RPMI8226 (cell line): ENCODE measurements around the gene KSR1.
A peak's percentile ranks its signal among the peaks of the same experiment; 100 is the strongest.

Source experiments
- DNase-seq: peaks from one replicate; pipeline ENCODE4 v3.0.0-alpha.2; 2015

The KSR1 gene

DNA sequence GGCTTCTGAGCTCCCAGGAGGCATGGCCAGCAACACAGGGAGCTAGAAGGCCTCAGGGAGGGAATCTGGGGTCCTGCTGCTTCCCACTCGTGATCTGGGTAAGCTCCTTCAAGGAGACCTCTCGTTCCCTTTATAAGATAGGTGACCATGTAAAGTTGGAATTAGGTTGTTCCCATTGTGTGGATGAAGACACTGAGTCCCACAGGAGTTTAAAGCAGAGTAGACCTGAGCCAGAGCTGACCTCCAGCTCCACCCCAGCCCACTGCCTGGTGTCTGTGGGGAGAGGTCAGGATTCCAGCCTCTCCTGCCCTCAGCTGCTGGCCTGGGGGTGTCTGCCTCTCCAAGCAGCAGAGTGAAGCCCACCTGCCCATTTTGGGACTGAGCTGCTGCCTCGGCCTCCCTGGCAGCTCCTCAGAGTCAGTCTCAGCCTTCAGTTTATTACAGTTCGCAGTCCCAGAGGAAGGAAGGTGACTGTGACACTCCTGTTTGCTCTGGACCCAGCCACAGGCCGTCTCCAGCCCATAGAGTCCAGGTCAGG, 141.6 kb downstream of the KSR1 start:
- DNase-seq, result no peak

DNA sequence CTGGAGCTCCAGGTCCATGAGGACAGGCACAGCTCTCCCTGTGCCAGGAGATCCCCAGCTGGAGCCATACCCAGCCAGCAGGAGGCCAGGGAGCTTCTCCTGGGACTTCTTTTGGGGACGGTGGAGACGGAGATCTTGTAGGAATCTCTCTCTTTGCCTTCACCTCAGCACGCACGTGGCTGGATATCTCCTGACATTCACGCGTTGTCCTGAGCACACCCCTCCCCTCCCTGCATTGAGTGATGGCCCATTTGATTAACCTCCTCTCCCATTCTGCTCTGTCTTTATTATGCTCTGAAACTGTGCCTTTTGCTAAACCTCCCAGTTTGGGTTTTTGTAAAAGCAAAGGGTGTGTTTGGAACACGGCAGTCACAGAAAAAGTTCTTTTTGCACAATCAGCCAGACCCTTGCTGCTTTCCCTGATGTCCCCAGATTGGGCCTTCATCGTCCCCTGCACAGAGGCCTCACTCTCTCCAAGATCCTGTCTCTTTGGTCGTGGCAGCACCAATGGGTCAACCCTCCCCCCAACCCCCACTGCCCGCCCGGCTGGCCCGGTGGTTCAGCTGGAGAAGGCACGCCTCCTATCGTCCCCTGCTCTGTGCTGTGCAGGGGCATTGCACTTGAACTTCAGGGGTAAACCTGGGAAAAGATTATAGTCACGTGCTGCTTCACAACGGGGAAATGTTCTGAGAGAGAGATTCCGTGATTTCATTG, 142.2 kb downstream of the KSR1 start:
- DNase-seq, result no peak

DNA sequence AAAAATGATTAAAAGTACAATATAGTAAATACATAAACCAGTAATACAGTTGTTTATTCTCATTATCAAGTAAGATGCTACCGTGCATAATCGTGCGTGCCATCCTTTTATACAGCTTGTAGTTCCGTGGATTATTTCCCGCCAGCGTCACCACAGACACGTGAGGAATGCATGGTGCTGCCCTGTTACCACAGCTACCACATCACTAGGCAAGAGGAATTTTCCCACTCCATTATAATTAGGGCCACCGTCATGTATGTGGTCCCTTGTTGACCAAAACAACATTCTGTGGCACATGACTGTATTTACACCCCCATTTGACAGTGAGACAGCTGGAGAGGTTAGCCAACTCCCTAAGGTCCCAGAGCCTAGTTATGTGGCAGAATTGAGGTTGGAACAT, 144.2 kb downstream of the KSR1 start:
- DNase-seq, result no peak

DNA sequence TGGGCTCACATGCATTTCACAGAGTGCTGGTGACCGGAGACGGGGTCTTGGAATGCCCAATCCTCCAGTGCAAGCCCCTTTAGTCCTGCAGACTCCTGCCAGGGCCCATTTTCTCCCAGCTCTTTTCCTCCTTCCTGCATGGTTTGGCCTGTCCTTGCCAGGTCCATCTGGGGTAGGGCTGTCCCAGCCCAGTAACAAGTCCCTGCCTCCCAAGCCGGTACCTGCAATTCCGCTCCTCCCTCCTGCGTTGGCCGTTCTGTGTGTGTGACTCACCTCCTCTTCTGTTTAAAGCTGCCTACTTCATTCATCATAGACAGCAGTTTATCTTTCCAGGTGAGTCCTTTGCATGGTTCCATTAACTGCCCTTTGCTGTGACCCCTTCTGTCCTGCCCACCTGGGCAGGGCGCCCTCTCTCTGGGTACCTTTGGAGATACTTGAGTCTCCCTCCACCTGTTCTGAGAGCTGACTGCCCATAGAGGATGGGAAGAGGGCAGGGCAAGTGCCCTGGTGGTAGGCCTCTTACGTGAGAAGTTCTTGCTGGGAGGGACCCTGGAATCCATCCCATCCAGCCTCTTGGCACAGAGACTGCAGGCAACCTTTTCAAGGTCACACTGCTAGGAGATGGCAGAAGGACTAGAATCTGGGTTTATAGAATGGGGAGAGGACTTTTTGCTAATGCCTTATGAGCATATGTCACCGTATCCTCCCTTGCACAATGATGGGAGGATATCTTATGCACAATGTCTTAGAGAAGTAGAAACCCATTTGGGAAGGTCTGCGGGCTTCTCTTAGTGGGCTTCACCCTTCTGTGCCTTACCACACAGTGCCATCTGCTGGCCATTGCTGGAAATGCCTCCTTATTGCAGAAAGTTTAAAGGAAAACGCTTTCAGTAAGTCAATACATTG, 145.1 kb downstream of the KSR1 start:
- DNase-seq, result peak; percentile 73

DNA sequence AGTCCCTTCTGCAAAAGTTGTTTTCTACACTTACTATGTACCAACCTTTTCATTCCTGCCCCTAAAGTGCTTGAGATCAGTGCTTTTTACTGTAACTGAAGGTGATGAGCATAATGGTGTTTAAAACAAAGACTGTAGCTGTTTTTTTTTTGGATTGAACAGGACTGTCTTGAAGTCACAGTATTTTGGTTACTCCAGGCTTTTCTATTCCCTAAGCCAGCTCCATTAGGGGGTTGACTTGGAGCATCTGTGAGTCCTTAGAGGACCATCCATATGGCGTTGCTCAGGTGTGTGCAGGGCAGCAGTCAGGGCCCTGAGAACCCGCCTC, 145.7 kb downstream of the KSR1 start:
- no peak for DNase-seq

DNA sequence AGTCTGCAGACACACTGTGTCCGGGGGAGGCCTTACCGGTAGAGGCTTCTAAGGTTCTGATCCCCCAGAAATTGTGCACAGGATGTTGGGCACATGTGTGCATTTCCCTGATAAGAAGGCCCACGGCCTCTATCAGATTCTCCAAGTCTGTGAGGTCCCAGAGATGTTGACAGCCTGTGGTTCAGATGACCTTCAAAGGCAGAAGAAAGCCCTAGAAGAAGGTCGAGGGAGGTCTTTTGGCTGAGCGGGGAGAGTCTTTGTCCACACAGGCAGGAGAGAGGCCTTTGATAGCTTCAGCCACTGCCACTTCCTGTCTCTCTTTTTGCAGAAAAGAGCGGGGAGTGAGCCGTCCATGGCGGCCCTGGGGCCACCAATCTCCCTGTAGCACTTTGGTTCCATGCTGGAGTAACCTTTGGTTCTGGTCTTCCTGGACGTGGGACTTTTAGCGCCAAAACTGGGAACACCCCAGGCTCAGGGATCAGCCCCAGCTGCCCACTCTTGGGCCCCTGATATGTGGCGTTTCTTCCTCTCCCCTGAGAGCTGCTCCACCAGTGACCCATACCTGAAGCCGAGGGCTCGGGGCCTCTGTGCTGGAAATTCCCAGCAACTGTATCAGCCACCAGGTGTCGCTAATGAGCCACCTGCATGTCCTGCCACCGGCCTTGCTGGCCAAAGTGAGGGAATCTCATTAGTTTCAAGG, 146.6 kb downstream of the KSR1 start:
- peak; percentile 76 for DNase-seq

DNA sequence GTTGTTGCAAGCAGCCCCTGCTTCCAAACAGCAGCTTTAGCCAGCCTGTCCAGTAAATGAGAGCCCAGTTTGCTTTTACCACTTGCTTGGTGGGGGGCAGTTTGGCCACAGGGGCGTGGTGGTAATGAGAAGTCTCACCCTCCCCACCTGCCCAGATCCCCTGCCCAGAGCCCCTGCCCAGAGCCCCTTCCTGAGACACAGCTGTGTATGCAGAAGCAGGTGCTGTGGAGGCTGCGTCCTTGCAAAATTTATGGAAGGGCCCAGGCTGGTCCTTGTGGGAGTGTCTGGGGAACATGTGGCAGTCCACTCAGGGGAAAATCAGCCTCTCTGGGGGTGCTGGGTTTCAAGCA, 147.1 kb downstream of the KSR1 start:
- DNase-seq, result no peak

DNA sequence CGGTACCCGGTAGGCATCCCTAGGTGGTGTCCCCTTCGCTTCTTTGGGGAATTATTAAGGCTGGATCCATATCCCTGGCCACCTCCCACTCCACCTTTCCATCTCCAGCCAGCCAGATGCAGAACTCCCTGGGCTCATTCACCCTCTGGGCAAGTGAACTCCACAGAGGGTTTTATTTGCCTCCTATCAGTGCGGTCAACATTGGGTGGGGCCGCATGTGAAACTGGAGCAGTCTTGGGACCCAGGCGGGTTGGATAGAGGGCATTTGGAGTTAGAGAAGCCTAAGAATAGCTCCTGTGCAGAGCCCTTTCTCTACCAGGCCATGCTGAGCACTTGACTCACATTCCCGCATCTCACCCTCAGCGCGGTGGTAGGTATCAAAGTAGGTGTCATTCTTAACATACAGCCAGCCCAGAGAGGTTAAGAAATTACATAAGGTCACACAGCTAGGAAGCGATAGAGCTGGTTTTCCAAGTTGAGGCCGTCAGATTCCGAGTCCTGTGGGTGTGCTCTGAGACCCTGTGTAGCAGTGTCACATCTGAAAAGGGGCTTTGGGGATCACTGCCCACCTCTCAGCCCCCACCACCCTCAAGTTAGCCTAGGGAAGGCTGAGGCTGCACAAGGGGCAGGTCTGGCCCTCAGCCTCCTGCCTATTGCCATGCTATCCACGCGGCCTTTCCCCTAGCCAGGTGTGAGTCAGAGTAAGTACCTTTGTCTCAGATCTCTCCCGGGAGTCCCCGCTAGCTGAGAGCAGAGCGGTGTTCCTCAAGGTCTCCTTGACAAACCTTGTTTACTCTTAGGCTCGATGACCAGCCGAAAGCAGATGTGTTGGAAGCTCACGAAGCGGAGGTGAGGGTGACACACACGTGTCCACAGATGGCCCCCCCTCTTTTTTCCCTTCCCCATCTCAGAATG, 147.9 kb downstream of the KSR1 start:
- DNase-seq, result no peak

DNA sequence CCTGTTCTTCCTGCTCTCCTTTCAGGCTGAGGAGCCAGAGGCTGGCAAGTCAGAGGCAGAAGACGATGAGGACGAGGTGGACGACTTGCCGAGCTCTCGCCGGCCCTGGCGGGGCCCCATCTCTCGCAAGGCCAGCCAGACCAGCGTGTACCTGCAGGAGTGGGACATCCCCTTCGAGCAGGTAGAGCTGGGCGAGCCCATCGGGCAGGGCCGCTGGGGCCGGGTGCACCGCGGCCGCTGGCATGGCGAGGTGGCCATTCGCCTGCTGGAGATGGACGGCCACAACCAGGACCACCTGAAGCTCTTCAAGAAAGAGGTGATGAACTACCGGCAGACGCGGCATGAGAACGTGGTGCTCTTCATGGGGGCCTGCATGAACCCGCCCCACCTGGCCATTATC, 149.2 kb downstream of the KSR1 start:
- DNase-seq, result no peak

DNA sequence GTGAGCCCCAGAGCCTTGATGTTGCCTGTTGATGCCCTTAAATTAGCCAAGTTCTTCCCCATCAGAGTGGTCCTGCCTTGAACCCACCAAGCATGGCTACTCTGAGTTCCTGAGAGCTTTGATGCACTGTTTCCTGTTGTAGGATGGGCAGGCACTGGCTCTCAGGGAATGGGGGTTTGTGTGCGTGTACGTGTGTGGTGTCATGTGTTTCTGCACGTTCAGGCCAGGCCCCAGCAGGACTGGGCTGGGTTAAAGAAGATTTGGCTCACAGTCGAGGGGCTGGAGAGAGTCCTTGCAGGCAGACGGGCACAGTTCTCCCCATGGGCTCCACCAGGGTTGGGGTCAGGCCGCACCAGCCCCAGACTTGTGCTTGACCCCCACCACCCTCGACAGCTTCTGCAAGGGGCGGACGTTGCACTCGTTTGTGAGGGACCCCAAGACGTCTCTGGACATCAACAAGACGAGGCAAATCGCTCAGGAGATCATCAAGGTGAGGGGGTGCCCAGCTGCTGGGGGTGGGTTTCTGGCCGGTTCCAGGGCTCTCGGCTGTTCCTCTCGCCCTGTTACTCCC, 151.4 kb downstream of the KSR1 start:
- no peak for DNase-seq

DNA sequence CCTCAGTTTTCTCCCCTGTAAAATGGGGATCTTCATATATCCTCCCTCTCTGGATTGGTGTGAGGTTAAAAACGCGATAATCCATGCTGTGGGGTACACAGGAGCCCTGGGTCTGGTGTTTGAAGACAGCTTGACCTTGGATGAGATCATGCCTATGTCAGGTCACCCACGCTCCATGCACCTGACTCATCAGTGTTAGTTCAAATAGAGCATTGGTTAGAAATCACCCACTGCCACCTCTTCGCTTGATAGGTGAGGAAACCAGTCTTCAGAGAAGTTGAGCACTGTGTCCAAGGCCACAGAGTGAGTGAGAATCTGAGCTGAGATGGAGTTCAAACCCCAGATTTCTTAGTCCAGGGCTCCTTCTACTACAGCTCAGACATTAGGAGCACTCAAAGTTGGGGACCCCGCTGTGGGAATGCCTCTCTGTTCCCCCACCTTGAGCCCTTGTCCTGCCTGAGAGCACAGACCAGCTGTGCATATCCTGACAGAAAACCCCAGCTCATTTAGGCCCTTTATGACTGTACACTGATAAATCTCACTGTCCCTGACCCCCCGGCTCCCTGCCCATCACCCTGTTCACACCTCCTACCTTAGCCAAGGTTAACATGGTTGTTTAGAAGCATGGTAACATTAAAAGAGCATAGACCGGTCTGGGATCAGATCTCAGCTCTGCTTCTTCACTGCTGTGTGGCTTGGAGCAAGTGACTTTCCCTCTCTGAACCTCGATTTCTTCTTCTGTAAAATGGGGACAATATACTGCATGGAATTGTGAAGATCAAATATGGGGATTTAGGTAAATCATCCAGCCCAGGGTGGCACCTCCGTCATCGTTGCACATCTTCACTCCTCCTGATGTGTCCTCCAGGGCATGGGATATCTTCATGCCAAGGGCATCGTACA, 152.3 kb downstream of the KSR1 start:
- DNase-seq, result no peak

DNA sequence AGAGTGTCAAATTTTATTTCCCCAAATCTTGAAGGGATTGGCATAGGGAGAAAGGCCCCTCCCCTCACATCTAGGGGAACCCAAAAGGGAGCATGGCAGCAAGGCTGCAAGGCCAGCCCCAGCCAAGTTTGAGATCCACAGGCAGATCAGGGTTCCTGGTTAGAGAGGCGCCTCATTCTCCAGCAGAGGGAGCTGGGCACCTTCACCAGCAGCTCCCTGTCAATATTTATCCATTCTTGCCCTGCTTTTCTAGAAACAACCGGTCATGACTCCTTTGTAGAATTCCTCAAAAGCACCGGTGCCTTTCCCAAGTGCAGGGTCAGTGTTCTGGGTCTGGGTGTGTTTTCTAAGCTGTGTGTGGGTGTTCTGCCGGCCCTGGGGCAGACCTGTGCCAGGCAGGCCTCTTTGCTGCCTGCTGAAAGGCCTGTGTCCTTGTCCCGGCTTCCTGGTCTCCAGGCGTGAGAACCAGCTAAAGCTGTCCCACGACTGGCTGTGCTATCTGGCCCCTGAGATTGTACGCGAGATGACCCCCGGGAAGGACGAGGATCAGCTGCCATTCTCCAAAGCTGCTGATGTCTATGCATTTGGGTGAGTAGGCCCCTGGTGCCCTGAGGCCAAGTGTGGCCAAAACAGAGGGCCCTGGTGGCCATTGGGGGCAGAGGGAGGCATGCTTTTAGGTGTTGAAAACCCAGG, 153.5 kb downstream of the KSR1 start:
- peak; percentile 50 for DNase-seq

DNA sequence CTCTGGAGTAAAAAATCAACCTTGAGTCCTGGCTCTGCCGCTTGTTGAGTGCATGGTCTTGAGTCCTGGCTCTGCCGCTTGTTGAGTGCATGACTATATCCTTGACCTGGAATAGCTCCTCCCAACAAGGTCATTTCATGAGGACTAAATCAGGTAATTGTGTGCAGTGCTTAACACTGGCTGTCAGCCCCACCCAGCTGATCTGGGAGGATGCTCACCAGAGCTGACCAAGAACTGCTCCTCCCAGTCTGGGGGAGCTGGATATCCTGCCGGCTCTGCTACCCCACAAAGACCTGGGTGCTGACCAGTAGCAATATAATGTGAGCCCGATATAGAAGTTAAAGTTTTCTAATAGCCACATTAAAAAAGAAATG, 154.0 kb downstream of the KSR1 start:
- DNase-seq, result no peak

DNA sequence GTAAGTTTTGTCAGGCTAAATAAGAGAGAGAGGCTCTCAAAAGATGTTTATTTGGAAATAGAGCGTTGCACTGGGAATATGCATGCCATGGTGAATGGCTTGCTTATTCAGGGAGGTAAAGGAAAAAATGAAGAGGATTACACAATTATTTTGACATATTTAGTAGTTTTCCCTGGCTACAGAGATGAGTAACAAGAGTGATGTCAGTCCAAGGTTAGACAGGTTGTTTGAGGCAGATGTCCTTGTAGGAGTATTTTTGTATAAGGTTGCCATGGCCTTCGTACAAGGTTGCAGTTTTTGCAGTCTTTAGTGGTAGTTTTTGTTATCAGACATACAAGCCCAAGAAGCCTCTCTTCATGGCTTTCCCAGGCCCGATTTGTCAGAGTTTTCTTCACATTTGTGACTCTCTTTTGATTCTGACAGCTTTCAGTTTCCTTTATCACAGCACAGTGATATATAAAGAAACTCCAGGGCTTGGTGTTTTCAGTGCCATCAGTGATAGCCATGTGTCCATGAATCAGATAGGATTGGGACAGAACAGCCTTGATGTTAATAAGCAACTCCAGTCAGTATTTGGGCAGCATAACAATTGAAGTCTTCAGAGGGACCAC, 156.0 kb downstream of the KSR1 start:
- DNase-seq, result no peak

DNA sequence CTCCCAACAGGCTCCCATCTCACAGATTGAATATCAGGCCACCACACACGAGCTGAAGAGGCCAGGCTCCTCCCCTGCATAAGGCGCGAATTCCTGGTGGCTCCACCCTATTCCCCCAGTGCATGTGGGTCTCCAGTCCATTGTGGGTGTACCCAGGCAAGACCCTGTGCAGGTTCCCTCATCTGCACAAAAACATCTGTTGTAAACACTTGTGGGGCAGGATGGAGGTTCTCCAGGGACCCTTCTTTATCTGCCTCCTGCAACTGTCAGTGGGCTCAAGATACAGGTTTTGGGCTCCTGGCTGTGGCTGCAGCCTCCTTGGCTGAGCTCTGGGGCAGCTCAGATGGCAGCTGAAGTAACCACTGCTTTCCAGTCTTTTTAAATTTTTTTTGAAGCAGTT, 157.2 kb downstream of the KSR1 start:
- no peak for DNase-seq

DNA sequence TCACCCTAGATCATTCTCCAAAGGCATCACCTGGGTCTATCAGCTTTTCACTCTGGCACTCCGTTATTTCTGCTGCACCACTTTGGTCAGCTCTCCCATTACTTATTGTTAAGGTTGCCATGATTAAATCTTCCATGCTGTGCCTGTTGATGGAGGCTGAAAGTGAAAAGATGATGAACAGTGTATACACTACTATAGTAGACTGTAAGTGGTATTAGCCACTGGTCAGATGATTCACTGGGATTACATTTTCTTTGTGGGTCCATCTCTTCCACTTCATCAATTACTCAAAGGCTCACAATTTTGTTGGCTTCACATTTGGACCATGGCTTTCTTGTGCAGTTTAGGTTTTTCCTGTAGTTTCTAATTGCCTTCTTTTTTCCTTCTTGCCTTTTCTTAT, 158.9 kb downstream of the KSR1 start:
- no peak for DNase-seq

DNA sequence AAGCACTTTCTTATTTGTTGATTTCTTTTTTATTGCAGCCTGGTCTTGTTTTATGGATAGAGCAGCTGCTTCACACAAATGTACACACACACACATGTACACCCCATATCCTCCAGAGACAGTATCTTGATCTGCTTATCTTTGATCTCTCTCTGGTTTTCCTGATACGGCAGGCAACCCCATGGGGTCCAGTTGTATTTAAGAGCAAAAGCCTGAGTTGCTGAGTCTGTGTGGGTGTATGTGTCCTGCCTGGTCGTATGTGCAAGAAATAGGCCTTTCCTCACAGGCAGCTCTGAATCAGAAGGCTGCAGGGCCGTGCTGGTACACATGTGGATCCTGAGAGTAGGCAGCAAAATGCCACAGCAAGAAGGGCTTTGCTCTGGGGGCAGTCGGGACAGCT, 160.2 kb downstream of the KSR1 start:
- no peak for DNase-seq

DNA sequence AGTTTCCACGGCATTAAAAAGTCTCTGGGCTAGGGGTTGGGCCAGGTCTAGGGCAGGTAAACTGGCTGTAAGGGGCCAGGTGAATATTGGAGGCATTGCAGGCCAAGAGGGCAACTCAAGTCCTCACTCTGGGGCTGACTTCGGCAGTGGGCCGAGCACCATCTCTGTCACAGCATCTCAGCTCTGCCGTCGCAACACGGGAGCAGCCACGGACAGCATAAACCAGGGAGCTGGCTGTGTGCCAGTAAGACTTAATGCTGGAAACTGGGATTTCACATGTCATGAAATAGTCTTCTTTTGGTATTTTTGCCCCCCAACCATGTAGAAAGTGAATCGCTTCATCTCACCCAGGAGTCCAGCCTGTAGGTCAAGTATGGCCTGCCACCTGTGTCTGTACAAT, 162.2 kb downstream of the KSR1 start:
- no peak for DNase-seq

DNA sequence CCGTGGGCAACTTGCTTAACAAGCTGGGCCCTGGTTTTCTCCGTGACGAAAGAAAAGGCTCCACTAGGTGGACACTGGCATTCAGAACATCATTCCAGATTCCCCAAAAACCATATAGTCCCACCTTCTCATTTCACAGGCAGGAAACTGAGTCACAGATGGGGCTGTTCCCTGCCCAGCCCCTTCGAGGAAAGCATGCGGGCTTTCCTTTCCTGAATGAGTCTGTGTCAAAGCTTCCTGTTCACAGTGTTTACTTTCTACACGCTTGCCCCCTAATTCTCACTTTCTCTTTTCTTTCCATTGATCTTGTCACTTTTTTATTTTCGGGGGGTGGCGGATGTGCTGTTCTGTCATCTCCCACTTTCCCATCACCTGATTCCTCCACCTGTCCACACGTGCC, 164.5 kb downstream of the KSR1 start:
- DNase-seq, result no peak

DNA sequence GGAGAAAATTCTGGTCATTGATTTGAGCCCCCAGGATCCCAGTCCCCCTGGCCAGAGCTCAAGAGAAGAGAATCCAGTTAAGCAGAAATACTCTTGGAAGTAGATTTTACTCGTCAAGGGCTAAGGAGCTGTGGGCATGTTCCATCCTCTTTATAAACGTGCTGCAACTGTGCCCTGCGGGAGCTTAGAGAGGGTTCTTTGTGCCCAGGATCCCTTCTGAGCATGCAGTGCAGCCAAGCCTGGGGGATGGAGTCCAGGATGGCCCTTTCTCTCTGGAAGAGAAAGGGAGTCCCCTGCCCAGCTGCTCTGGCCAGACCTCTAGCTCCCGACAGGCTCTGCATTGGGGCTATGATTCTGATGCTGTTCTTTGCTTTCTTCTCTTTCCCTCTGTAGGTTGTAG, 165.3 kb downstream of the KSR1 start:
- no peak for DNase-seq
